Urinary bladder (tissue), 4 donors: ENCODE data around the gene NPPB. TPM values are rescaled to one million over a fixed set of nuclear protein-coding genes. Genes with fewer than 3 reads are reported as not detected.

Experiments
- DNase-seq: peaks from one replicate; pipeline ENCODE4 v3.0.0-alpha.2; 2015; ENCODE audit errors: extremely low spot score
- H3K27ac ChIP-seq: one replicate; pipeline ENCODE4 v1.5.1; 2013; ENCODE audit warnings: low read depth, mild to moderate bottlenecking, moderate library complexity
- H3K36me3 ChIP-seq: one replicate; pipeline ENCODE4 v1.6.1; 2013; ENCODE audit warnings: mild to moderate bottlenecking, moderate library complexity; ENCODE audit not compliant: insufficient read depth
- H3K4me1 ChIP-seq: one replicate; pipeline ENCODE4 v1.6.1; 2013; ENCODE audit warnings: mild to moderate bottlenecking, moderate library complexity; ENCODE audit not compliant: insufficient read depth
- H3K4me3 ChIP-seq: one replicate; pipeline ENCODE4 v1.5.1; 2013; ENCODE audit warnings: low read depth, low read length
- WGBS: extraction: QIAGEN DNeasy Blood & Tissue Kit; methylation state at CpG from one replicate; pipeline ENCODE4 v1.1.7; 2013; 5-methylcytosine and 5-hydroxymethylcytosine counted together
- polyA plus RNA-seq: library from polyadenylated mRNA; stranded (reverse); fragments of 200-250 nt; gene quantifications from one replicate; pipeline ENCODE4 v1.2.3, GENCODE V29; 2013
- total RNA-seq: library from RNA; depleted of rRNA; stranded (reverse); fragments of >200 nt; gene quantifications from one replicate; pipeline ENCODE4 v1.2.3, GENCODE V29; 2014
- donor health status: healthy with polysubstance abuse.
- donor health status: healthy.

Gene NPPB
- total and polyA plus RNA-seq, 2 donors: not detected

- 40% methylated on average over 3 of the region's 3 CpGs for WGBS
- no peak overlapping the region for H3K27ac ChIP-seq
- no peaks in the 10 kb centered on the region for H3K36me3 ChIP-seq
- no peaks in the 10 kb centered on the region for H3K4me1 ChIP-seq
- no peak overlapping the region for H3K4me3 ChIP-seq
- no peak for DNase-seq
These were observed 30.1 kb upstream of the NPPB start for GRCh38 chr1:11888877-11889208.

- WGBS: 75% methylated on average over 15 of the region's 15 CpGs
- no peaks in the 10 kb centered on the region for H3K4me1 ChIP-seq
- H3K4me3 ChIP-seq: no peak overlapping the region
These were observed 29.6 kb upstream of the NPPB start for GRCh38 chr1:11888206-11888876.

GRCh38 chr1:11887666-11888007 is 28.9 kb upstream of the NPPB start:
- no peak for DNase-seq
- H3K36me3 ChIP-seq: no peaks in the 10 kb centered on the region
- H3K27ac ChIP-seq: no peak overlapping the region
- no peaks in the 10 kb centered on the region for H3K4me1 ChIP-seq
- no peak overlapping the region for H3K4me3 ChIP-seq
- 87% methylated on average over 7 of the region's 7 CpGs for WGBS

More at GRCh38 chr1:11888206-11888876, 29.6 kb upstream of the NPPB start:
- no peak overlapping the region for H3K27ac ChIP-seq
- DNase-seq: no peak
- H3K36me3 ChIP-seq: no peaks in the 10 kb centered on the region

- Histone ChIP-seq H3K27ac (no peak overlapping the region), H3K36me3 (no peaks in the 10 kb centered on the region), H3K4me1 (no peaks in the 10 kb centered on the region), H3K4me3 (no peak overlapping the region)
- DNase-seq: no peak
- 81% methylated on average over 19 of the region's 19 CpGs for WGBS
These were observed 28.4 kb upstream of the NPPB start for GRCh38 chr1:11886986-11887665.

- WGBS: 74% methylated on average over 6 of the region's 6 CpGs
- no peak for DNase-seq
- H3K4me3 ChIP-seq: no peak overlapping the region
- no peaks in the 10 kb centered on the region for H3K36me3 ChIP-seq
- H3K4me1 ChIP-seq: no peaks in the 10 kb centered on the region
- H3K27ac ChIP-seq: no peak overlapping the region
These were observed 27.2 kb upstream of the NPPB start for GRCh38 chr1:11885916-11886315.

GRCh38 chr1:11882814-11883538 is 24.2 kb upstream of the NPPB start:
- WGBS: 26% methylated on average over 13 of the region's 13 CpGs

GRCh38 chr1:11881749-11882441 is 23.1 kb upstream of the NPPB start:
- Histone ChIP-seq H3K4me3 (no peak overlapping the region), H3K27ac (no peak overlapping the region), H3K36me3 (no peaks in the 10 kb centered on the region), H3K4me1 (no peaks in the 10 kb centered on the region)
- WGBS: 78% methylated on average over 18 of the region's 18 CpGs
- DNase-seq: no peak

More at GRCh38 chr1:11882814-11883538, 24.2 kb upstream of the NPPB start:
- Histone ChIP-seq H3K36me3 (no peaks in the 10 kb centered on the region), H3K4me1 (no peaks in the 10 kb centered on the region), H3K27ac (no peak overlapping the region), H3K4me3 (no peak overlapping the region)
- DNase-seq: no peak

- DNase-seq: no peak
- Histone ChIP-seq H3K36me3 (no peaks in the 10 kb centered on the region), H3K27ac (no peak overlapping the region), H3K4me3 (no peak overlapping the region), H3K4me1 (no peaks in the 10 kb centered on the region)
- 40% methylated on average over 10 of the region's 10 CpGs for WGBS
These were observed 22.4 kb upstream of the NPPB start for GRCh38 chr1:11880911-11881748.

GRCh38 chr1:11880181-11880575 is 21.4 kb upstream of the NPPB start:
- no peaks in the 10 kb centered on the region for H3K4me1 ChIP-seq
- H3K36me3 ChIP-seq: no peaks in the 10 kb centered on the region
- no peak overlapping the region for H3K27ac ChIP-seq
- no peak overlapping the region for H3K4me3 ChIP-seq
- DNase-seq: no peak
- 60% methylated on average over 12 of the region's 12 CpGs for WGBS

- no peak overlapping the region for H3K4me3 ChIP-seq
- no peaks in the 10 kb centered on the region for H3K36me3 ChIP-seq
- no peak overlapping the region for H3K27ac ChIP-seq
- WGBS: 78% methylated on average over 28 of the region's 28 CpGs
- no peak for DNase-seq
- H3K4me1 ChIP-seq: no peaks in the 10 kb centered on the region
These were observed 20.8 kb upstream of the NPPB start for GRCh38 chr1:11879311-11880180.

- Histone ChIP-seq H3K4me3 (no peak overlapping the region), H3K36me3 (no peaks in the 10 kb centered on the region), H3K27ac (no peak overlapping the region), H3K4me1 (no peaks in the 10 kb centered on the region)
- DNase-seq: no peak
- 94% methylated on average over 6 of the region's 6 CpGs for WGBS
These were observed 20.1 kb upstream of the NPPB start for GRCh38 chr1:11878891-11879190.

GRCh38 chr1:11878081-11878890 is 19.5 kb upstream of the NPPB start:
- no peaks in the 10 kb centered on the region for H3K36me3 ChIP-seq
- H3K27ac ChIP-seq: no peak overlapping the region
- WGBS: 91% methylated on average over 31 of the region's 31 CpGs
- no peak overlapping the region for H3K4me3 ChIP-seq
- H3K4me1 ChIP-seq: no peaks in the 10 kb centered on the region
- DNase-seq: no peak
